GM18502 (cell line): ENCODE data around the gene SNX27.

Experiments
- ATAC-seq: cut with Tn5 transposase; IDR thresholded peaks from one replicate; pipeline ENCODE4 v1.9.1; 2021; ENCODE audit warnings: mild to moderate bottlenecking; ENCODE audit not compliant: unreplicated experiment, poor library complexity

The SNX27 gene

GRCh38 chr1:151693057-151693651 is 81.3 kb downstream of the SNX27 start:
- ATAC-seq = no peak

- no peak for ATAC-seq
Measured at GRCh38 chr1:151701515-151701914, 89.7 kb downstream of the SNX27 start.

- ATAC-seq = no peak
Measured at GRCh38 chr1:151702936-151703335, 91.1 kb downstream of the SNX27 start.

- ATAC-seq = no peak
Measured at GRCh38 chr1:151703813-151704212, 92.0 kb downstream of the SNX27 start.

GRCh38 chr1:151704246-151704645 is 92.4 kb downstream of the SNX27 start:
- no peak for ATAC-seq

- ATAC-seq = no peak
Measured at GRCh38 chr1:151705146-151705545, 93.3 kb downstream of the SNX27 start.

- ATAC-seq = no peak
Measured at GRCh38 chr1:151705753-151706463, 94.1 kb downstream of the SNX27 start.

- no peak for ATAC-seq
Measured at GRCh38 chr1:151706464-151707415, 94.9 kb downstream of the SNX27 start.

GRCh38 chr1:151707541-151708065 is 95.8 kb downstream of the SNX27 start:
- no peak for ATAC-seq

GRCh38 chr1:151708891-151709290 is 97.0 kb downstream of the SNX27 start:
- ATAC-seq = no peak

GRCh38 chr1:151710187-151710840 is 98.5 kb downstream of the SNX27 start:
- ATAC-seq = no peak

GRCh38 chr1:151711044-151711800 is 99.4 kb downstream of the SNX27 start:
- no peak for ATAC-seq

- ATAC-seq = no peak
Measured at GRCh38 chr1:151711951-151712350, 100.1 kb downstream of the SNX27 start.

GRCh38 chr1:151713044-151713443 is 101.2 kb downstream of the SNX27 start:
- ATAC-seq = no peak

- no peak for ATAC-seq
Measured at GRCh38 chr1:151713874-151714273, 102.0 kb downstream of the SNX27 start.

- no peak for ATAC-seq
Measured at GRCh38 chr1:151714820-151715725, 103.2 kb downstream of the SNX27 start.

GRCh38 chr1:151715726-151716404 is 104.0 kb downstream of the SNX27 start:
- no peak for ATAC-seq

GRCh38 chr1:151716405-151716762 is 104.5 kb downstream of the SNX27 start:
- ATAC-seq = no peak
